WI38 (cell line): ENCODE results near the gene DST.
"Not testable (repeated sequence)": the region's sequence is repeated elsewhere in the genome, so short reads cannot be mapped to it uniquely, and the experiment has no call there.

Experiments
- H3K4me3 ChIP-seq: 2 replicates; pipeline ENCODE4 v1.5.1; 2011; ENCODE audit warnings: low read depth, mild to moderate bottlenecking, control low read depth, low read length
- TF ChIP-seq, protein P1 (sequence below): IDR thresholded peaks from 2 replicates; pipeline ENCODE4 v1.5.1; 2012; ENCODE audit warnings: low read depth, mild to moderate bottlenecking, control low read depth, low read length

Gene DST

DNA sequence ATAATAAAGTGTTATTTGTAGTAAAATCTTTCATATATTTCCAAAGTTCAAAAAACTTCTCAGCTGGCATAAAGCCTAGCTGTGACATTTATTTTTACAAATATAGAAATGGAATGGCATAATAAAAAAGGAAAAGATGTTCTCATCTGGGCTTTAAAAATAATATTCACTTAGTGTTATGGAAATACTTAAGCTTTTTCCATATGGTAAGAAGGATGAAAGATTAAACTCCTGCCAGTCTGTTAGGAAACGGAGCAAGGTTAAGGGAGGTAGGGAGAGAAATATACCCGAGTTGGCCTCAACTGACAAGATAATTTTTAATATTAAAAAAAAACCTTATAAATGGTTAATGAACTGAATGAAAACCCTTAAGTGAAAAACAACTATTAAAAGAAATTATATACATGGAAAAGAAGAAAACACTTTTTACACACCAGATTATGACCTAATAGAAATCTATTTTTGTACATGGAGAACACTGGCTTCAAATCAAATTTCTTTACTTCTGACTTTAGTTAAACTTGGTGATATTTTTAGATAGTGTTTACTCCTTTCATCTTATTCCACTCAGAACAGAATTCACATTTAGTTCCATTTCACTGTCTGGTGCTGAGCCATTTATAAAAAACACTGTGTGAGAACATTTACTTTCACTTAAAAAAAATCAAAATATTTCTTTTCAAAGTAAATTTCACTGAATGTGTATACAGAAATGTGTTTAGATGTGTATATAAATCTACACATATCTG, 137.0 kb downstream of the DST start:
- no peak overlapping the region for H3K4me3 ChIP-seq
- TF ChIP-seq, protein P1, sequence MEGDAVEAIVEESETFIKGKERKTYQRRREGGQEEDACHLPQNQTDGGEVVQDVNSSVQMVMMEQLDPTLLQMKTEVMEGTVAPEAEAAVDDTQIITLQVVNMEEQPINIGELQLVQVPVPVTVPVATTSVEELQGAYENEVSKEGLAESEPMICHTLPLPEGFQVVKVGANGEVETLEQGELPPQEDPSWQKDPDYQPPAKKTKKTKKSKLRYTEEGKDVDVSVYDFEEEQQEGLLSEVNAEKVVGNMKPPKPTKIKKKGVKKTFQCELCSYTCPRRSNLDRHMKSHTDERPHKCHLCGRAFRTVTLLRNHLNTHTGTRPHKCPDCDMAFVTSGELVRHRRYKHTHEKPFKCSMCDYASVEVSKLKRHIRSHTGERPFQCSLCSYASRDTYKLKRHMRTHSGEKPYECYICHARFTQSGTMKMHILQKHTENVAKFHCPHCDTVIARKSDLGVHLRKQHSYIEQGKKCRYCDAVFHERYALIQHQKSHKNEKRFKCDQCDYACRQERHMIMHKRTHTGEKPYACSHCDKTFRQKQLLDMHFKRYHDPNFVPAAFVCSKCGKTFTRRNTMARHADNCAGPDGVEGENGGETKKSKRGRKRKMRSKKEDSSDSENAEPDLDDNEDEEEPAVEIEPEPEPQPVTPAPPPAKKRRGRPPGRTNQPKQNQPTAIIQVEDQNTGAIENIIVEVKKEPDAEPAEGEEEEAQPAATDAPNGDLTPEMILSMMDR = no peak

DNA sequence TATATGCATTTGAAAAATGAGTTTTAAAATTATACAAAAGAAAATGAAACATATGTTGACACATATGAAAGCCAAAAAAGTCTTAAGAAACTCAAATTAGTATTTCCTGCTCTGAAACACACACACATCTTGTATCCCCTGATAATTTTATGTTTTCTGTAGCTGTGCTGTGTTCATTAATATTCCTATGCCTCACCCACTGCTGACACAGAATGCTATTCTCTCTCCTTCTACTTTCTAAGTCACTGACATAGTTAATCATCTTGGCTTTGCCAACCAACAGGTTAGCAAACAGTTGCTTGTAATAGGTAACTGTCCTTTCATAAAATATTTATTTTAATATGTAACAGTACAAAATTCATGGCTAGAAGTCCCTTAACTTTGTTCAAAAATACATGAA, 140.7 kb downstream of the DST start:
- H3K4me3 ChIP-seq = no peak overlapping the region
- TF ChIP-seq, protein P1 = no peak

DNA sequence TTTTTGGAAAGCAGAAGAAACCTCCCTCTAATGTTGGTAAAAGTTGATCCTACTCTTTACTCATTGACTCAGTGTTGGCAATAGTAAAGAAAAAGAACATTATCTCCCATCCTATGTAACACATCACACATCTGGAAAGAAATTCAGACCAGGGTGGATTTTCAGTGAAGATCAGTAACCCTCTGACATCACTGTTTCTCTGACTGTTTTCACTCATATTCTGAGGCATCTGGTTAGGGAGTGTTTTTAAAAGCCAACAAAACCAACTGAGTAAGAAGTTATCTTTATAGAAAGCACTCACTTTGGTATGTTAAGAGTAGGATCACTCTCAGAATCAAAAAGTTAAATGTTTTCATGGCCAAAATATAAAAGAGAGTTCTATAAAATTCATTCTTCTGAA, 143.6 kb downstream of the DST start:
- H3K4me3 ChIP-seq = no peak overlapping the region
- TF ChIP-seq, protein P1 = no peak

DNA sequence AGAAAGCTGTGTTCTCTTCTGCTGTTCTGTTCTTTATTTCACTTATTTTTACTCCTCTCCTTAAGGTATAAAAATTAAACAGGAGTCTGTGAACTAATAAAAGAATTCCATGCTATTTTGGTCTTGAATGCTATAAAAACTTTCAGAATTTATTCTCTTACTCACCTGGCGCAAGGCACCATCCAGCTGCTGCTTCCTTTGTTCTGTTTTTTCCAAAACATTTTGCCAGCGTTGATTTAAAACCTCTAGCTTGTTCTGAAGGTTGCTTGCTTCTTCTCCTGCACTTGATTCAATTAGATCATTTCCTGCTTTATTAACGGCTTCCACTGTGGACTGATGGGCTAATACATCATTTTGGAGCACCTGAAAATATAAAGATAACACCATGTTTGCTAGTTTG, 145.0 kb downstream of the DST start:
- H3K4me3 ChIP-seq = no peak overlapping the region
- TF ChIP-seq, protein P1 = no peak

DNA sequence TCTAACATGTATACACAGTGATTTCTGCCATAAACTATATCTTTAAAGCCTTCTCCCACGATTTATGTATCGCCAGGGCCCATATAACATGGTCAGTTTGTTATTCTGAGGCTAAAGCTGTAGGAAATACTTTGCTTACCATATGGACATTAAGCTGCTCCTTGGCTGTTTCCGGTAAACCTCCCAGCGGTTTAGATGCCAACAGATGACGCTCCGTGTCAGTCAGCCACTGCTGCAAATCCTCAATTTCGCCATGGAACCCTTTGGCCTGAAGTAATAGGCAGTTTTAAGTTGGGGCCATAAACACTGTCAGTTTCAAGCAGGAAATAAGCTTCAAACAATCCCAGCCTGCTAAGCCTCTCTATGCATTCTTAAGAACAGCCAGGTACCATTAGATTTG, 145.4 kb downstream of the DST start:
- TF ChIP-seq, protein P1 = no peak
- H3K4me3 ChIP-seq = no peak overlapping the region

DNA sequence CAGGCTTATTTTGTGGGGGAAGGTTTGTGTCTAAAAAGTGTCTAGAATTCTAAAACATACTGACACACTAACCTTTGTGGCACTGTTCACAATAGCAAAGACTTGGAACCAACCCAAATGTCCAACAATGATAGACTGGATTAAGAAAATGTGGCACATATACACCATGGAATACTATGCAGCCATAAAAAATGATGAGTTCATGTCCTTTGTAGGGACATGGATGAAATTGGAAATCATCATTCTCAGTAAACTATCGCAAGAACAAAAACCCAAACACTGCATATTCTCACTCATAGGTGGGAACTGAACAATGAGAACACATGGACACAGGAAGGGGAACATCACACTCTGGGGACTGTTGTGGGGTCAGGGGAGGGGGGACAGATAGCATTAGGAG, 146.0 kb downstream of the DST start:
- H3K4me3 ChIP-seq = not testable (repeated sequence)

DNA sequence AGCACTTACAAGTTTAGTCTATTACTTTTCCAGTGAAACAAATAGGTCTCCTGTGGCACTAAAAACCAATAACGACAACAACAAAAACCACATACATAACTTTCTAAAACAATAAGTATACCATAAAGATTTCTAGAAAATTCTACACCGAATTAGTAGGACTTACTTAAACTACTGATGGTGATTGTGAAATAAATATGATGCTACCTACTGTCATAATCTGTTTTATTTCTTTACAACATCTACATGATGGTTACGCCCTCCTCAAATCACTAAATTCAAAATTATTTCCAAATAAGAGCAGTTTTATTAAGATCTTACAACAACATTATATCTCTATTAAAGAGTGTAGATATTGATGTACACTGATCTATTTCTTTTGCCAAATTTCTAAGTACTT, 147.0 kb downstream of the DST start:
- H3K4me3 ChIP-seq = no peak overlapping the region
- TF ChIP-seq, protein P1 = no peak
